Upper lobe of right lung (tissue), 1 donor: Measurements from ENCODE around the gene ATP8B1. TPM values are rescaled to one million over a fixed set of nuclear protein-coding genes. Genes with fewer than 3 reads are reported as not detected.

ENCODE experiments used
- ATAC-seq: fragments of 200-7000 bp; cut with Tn5 transposase; one replicate; pipeline ENCODE4 v1.9.1; 2020; ENCODE audit warnings: mild to moderate bottlenecking, moderate library complexity
- DNase-seq: peaks from one replicate; pipeline ENCODE4 v3.0.0-alpha.2; 2020
- H3K27ac ChIP-seq: fragments of 200-600 bp; one replicate; pipeline ENCODE4 v1.8.0; 2022
- H3K27me3 ChIP-seq: fragments of 200-600 bp; one replicate; pipeline ENCODE4 v1.8.0; 2022; ENCODE audit warnings: mild to moderate bottlenecking
- H3K36me3 ChIP-seq: fragments of 200-600 bp; one replicate; pipeline ENCODE4 v1.8.0; 2022
- H3K4me1 ChIP-seq: fragments of 200-600 bp; one replicate; pipeline ENCODE4 v1.8.0; 2022
- H3K4me3 ChIP-seq: fragments of 200-600 bp; one replicate; pipeline ENCODE4 v1.8.0; 2022; ENCODE audit warnings: mild to moderate bottlenecking
- H3K9me3 ChIP-seq: fragments of 200-600 bp; one replicate; pipeline ENCODE4 v1.8.0; 2022
- CTCF ChIP-seq: fragments of 200-600 bp; IDR thresholded peaks from one replicate; pipeline ENCODE4 v1.8.0; 2022; ENCODE audit warnings: antibody characterized with exemption
- intact Hi-C: fragments of 100-400 bp; cut with DNase I; formaldehyde crosslinking; loops from one replicate; pipeline ENCODE4 v1.11.0; 2022
- total RNA-seq: library from RNA; stranded (reverse); fragmentation: NEBNext Ultra II Directional; extraction: Animal tissue kit (Norgen Biotek cat#: 25700); gene quantifications from one replicate; pipeline ENCODE4 v1.2.1, GENCODE V29; 2021
- donor health status: DM: no; HTN: yes; CAD: no; lungs with severe emphysema.

Gene ATP8B1
- total RNA-seq, 1 donor from 2014 or later = 30.7 TPM

GRCh38 chr18:57619876-57620275 lies 183.2 kb downstream of the ATP8B1 start:
- no peak for TF ChIP-seq CTCF
- no peak for DNase-seq
- H3K27ac ChIP-seq = no peak overlapping the region
- no peak for ATAC-seq
- no peaks in the 10 kb centered on the region for H3K27me3 ChIP-seq
- no peaks in the 10 kb centered on the region for H3K9me3 ChIP-seq
- H3K4me1 ChIP-seq = peaks cover 7% of the 10 kb centered on the region
- intact Hi-C loops = no loop called here
- H3K4me3 ChIP-seq = no peak overlapping the region
- H3K36me3 ChIP-seq = peaks cover 19% of the 10 kb centered on the region

- DNase-seq = no peak
- intact Hi-C loops = no loop called here
- Histone ChIP-seq H3K27me3 (no peaks in the 10 kb centered on the region), H3K4me3 (no peak overlapping the region), H3K27ac (no peak overlapping the region), H3K36me3 (peaks cover 29% of the 10 kb centered on the region), H3K4me1 (peaks cover 7% of the 10 kb centered on the region), H3K9me3 (no peaks in the 10 kb centered on the region)
- ATAC-seq = no peak
- TF ChIP-seq CTCF = no peak
Observed at GRCh38 chr18:57618910-57619309, 184.2 kb downstream of the ATP8B1 start.

- no peaks in the 10 kb centered on the region for H3K4me1 ChIP-seq
- no peak for DNase-seq
- no peak overlapping the region for H3K4me3 ChIP-seq
- no peaks in the 10 kb centered on the region for H3K9me3 ChIP-seq
- intact Hi-C loops = no loop called here
- no peak overlapping the region for H3K27ac ChIP-seq
- ATAC-seq = no peak
- H3K36me3 ChIP-seq = peaks cover 97% of the 10 kb centered on the region
- H3K27me3 ChIP-seq = no peaks in the 10 kb centered on the region
- TF ChIP-seq CTCF = no peak
Observed at GRCh38 chr18:57603871-57604270, 199.2 kb downstream of the ATP8B1 start.

Other genes starting within 250 kb of the ATP8B1 start
- 20.0 TPM for gene FECH, start 216.6 kb downstream of the ATP8B1 start, total RNA-seq
- gene NARS1, start 181.5 kb downstream of the ATP8B1 start, total RNA-seq = 92.5 TPM
- 192 TPM for gene NEDD4L, start 240.9 kb upstream of the ATP8B1 start, total RNA-seq